ENCODE data around the gene ABCB7.

The ABCB7 gene

GRCh38 chrX:75106772-75107171, 49.3 kb downstream of the ABCB7 start:
- Histone ChIP-seq H3K4me3 (ENCODE audit: low read depth, low read length) (no peak overlapping the region), H3K79me2 (no peaks in the 10 kb centered on the region), H3K27me3 (ENCODE audit: control insufficient read depth, insufficient read depth, low read length) (no peaks in the 10 kb centered on the region), H3K36me3 (ENCODE audit: control insufficient read depth, insufficient read depth, low read length) (no peaks in the 10 kb centered on the region), H3K9ac (no peak overlapping the region), H3K9me3 (ENCODE audit: control insufficient read depth, low read length) (no peaks in the 10 kb centered on the region), H2AFZ (no peak overlapping the region), H3K4me1 (no peaks in the 10 kb centered on the region), H3K27ac (no peak overlapping the region), H3K4me2 (ENCODE audit: low read length) (no peak overlapping the region)
- no peak for TF ChIP-seq CTCF (IDR thresholded peaks at IDR 0.05)

GRCh38 chrX:75096331-75096730, 59.8 kb downstream of the ABCB7 start:
- H3K4me2 ChIP-seq (ENCODE audit: low read length): no peak overlapping the region
- H3K79me2 ChIP-seq: no peaks in the 10 kb centered on the region
- no peaks in the 10 kb centered on the region for H3K36me3 ChIP-seq (ENCODE audit: control insufficient read depth, insufficient read depth, low read length)
- H3K27ac ChIP-seq: no peak overlapping the region
- no peaks in the 10 kb centered on the region for H3K27me3 ChIP-seq (ENCODE audit: control insufficient read depth, insufficient read depth, low read length)
- no peak for TF ChIP-seq CTCF (IDR thresholded peaks at IDR 0.05)
- no peak overlapping the region for H3K9ac ChIP-seq
- no peak overlapping the region for H3K4me3 ChIP-seq (ENCODE audit: low read depth, low read length)
- H3K9me3 ChIP-seq (ENCODE audit: control insufficient read depth, low read length): no peaks in the 10 kb centered on the region
- H2AFZ ChIP-seq: no peak overlapping the region
- H3K4me1 ChIP-seq: peaks cover 9% of the 10 kb centered on the region

GRCh38 chrX:75086731-75087195, 69.3 kb downstream of the ABCB7 start:
- Histone ChIP-seq H3K36me3 (ENCODE audit: control insufficient read depth, insufficient read depth, low read length) (no peaks in the 10 kb centered on the region), H2AFZ (no peak overlapping the region), H3K27ac (no peak overlapping the region), H3K4me3 (ENCODE audit: low read depth, low read length) (no peak overlapping the region), H3K4me1 (no peaks in the 10 kb centered on the region), H3K79me2 (no peaks in the 10 kb centered on the region), H3K9ac (no peak overlapping the region), H3K9me3 (ENCODE audit: control insufficient read depth, low read length) (no peaks in the 10 kb centered on the region), H3K4me2 (ENCODE audit: low read length) (no peak overlapping the region), H3K27me3 (ENCODE audit: control insufficient read depth, insufficient read depth, low read length) (no peaks in the 10 kb centered on the region)
- no peak for TF ChIP-seq CTCF (IDR thresholded peaks at IDR 0.05)

- no peaks in the 10 kb centered on the region for H3K27me3 ChIP-seq (ENCODE audit: control insufficient read depth, insufficient read depth, low read length)
- no peak overlapping the region for H2AFZ ChIP-seq
- H3K4me1 ChIP-seq: no peaks in the 10 kb centered on the region
- H3K4me3 ChIP-seq (ENCODE audit: low read depth, low read length): no peak overlapping the region
- TF ChIP-seq CTCF (IDR thresholded peaks at IDR 0.05): no peak
- no peaks in the 10 kb centered on the region for H3K9me3 ChIP-seq (ENCODE audit: control insufficient read depth, low read length)
- no peaks in the 10 kb centered on the region for H3K36me3 ChIP-seq (ENCODE audit: control insufficient read depth, insufficient read depth, low read length)
- H3K4me2 ChIP-seq (ENCODE audit: low read length): no peak overlapping the region
- H3K27ac ChIP-seq: no peak overlapping the region
- H3K9ac ChIP-seq: no peak overlapping the region
- H3K79me2 ChIP-seq: peaks cover 3% of the 10 kb centered on the region
These were observed 71.3 kb downstream of the ABCB7 start for GRCh38 chrX:75084757-75085156.

GRCh38 chrX:75076429-75076828, 79.7 kb downstream of the ABCB7 start:
- no peaks in the 10 kb centered on the region for H3K27me3 ChIP-seq (ENCODE audit: control insufficient read depth, insufficient read depth, low read length)
- no peaks in the 10 kb centered on the region for H3K4me1 ChIP-seq
- H2AFZ ChIP-seq: no peak overlapping the region
- no peak overlapping the region for H3K27ac ChIP-seq
- no peak overlapping the region for H3K9ac ChIP-seq
- no peak overlapping the region for H3K4me2 ChIP-seq (ENCODE audit: low read length)
- H3K4me3 ChIP-seq (ENCODE audit: low read depth, low read length): no peak overlapping the region
- TF ChIP-seq CTCF (IDR thresholded peaks at IDR 0.05): no peak
- no peaks in the 10 kb centered on the region for H3K9me3 ChIP-seq (ENCODE audit: control insufficient read depth, low read length)
- peaks cover 3% of the 10 kb centered on the region for H3K79me2 ChIP-seq
- no peaks in the 10 kb centered on the region for H3K36me3 ChIP-seq (ENCODE audit: control insufficient read depth, insufficient read depth, low read length)

Data from parathyroid adenoma (tissue), 2 donors.